Esophagus muscularis mucosa (tissue), 4 donors: ENCODE measurements around the gene LMF1. TPM values are rescaled to one million over a fixed set of nuclear protein-coding genes. Genes with fewer than 3 reads are reported as not detected.

Experiments
- DNase-seq: peaks from one replicate; pipeline ENCODE4 v3.0.0-alpha.2; 2017; ENCODE audit errors: extremely low spot score
- H3K27ac ChIP-seq, 4 donors: fragments of 200-600 bp; sonication (generic); replicated peaks in 1 of 4; 1 replicate in 3 of 4; 2 replicates in 1 of 4; pipeline ENCODE4 v1.5.1; 2016 to 2019; ENCODE audit warnings: mild to moderate bottlenecking in 1 of 4
- H3K27me3 ChIP-seq, 4 donors: fragments of 200-600 bp; sonication (generic); one replicate each; pipeline versions ENCODE4 v1.5.1 to v1.6.0; 2016 to 2019
- H3K36me3 ChIP-seq, 4 donors: fragments of 200-600 bp; sonication (generic); one replicate each; pipeline ENCODE4 v1.5.1; 2016 to 2019
- H3K4me1 ChIP-seq, 4 donors: fragments of 200-600 bp; sonication (generic); one replicate each; pipeline ENCODE4 v1.5.1; 2016 to 2019
- H3K4me3 ChIP-seq, 4 donors: fragments of 200-600 bp; sonication (generic); 1 replicate in 2 of 4; 2 replicates in 2 of 4; pipeline ENCODE4 v1.5.1; 2016 to 2019; ENCODE audit warnings: mild to moderate bottlenecking in 4 of 4, moderate library complexity in 1 of 4
- H3K9me3 ChIP-seq, 4 donors: fragments of 200-600 bp; sonication (generic); 1 replicate in 3 of 4; 2 replicates in 1 of 4; pipeline ENCODE4 v1.5.1; 2016 to 2019
- CTCF ChIP-seq, 3 experiments: fragments of 200-600 bp in 2 of 3; fragments of 450-650 bp in 1 of 3; sonication (generic) in 2 of 3; IDR thresholded peaks; one replicate each; pipeline ENCODE4 v1.5.1; 2017 to 2019; ENCODE audit warnings: antibody characterized with exemption in 3 of 3, mild to moderate bottlenecking in 2 of 3, moderate library complexity in 1 of 3
- EP300 ChIP-seq: sonication (generic); formaldehyde crosslinking; IDR thresholded peaks from one replicate; pipeline ENCODE4 v1.6.1; 2017; ENCODE audit warnings: antibody characterized with exemption
- POLR2A ChIP-seq: fragments of 450-650 bp; IDR thresholded peaks from one replicate; pipeline ENCODE4 v1.6.1; 2017; ENCODE audit warnings: antibody characterized with exemption, moderate library complexity, mild to moderate bottlenecking, low read depth
- POLR2AphosphoS5 ChIP-seq, 2 donors: sonication (generic); formaldehyde crosslinking; IDR thresholded peaks; one replicate each; pipeline ENCODE4 v1.6.1; 2017; ENCODE audit warnings: antibody characterized with exemption in 2 of 2
- WGBS: methylation state at CpG from one replicate; pipeline ENCODE4 v1.1.5; 2018; 5-methylcytosine and 5-hydroxymethylcytosine counted together
- intact Hi-C: fragments of 100-400 bp; cut with DNase I; formaldehyde crosslinking; loops from one replicate; pipeline ENCODE4 v1.15.1; 2023
- total RNA-seq, 4 donors: library from RNA; depleted of rRNA; stranded (reverse); fragments of >200 nt; gene quantifications; one replicate each; pipeline versions ENCODE4 v1.1.0 to v1.2.1, GENCODE V29; 2016

Gene LMF1
- total RNA-seq, 4 donors from 2014 or later, result 14.5 to 32.0 (median 23.8) TPM

DNA sequence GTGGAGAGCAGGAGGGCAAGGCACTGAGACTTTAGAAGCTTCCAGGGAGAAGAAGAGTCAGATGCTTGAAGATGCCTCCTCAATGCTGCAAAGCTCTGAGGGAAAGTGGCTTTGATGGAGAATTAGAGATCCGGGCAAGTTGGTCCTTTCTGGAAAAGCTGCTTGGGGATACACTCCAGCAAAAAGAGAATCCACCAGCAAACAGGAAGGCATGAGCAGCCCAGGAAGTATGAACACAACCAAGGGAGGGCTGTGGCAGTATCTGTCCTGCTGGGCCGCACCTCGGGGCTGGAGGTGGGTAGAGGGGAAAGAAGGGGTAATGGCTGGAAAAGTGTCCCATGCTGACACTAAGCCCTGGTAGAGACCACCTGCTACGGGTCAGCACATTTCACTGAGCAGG, 5.3 kb downstream of the LMF1 start:
- Histone ChIP-seq H3K27ac (no peak overlapping the region), H3K36me3 (peaks cover 10 to 28% (median 23%) of the 10 kb centered on the region in 4 donors), H3K9me3 (no peaks in the 10 kb centered on the region), H3K4me1 (peaks cover 18 to 26% (median 19%) of the 10 kb centered on the region in 4 donors), H3K4me3 (no peak overlapping the region), H3K27me3 (no peaks in the 10 kb centered on the region)
- TF ChIP-seq POLR2AphosphoS5 (IDR thresholded peaks at IDR 0.05), result no peak
- DNase-seq, result no peak
- 95% methylated on average over 4 of the region's 4 CpGs for WGBS
- intact Hi-C loops, result no loop called here

DNA sequence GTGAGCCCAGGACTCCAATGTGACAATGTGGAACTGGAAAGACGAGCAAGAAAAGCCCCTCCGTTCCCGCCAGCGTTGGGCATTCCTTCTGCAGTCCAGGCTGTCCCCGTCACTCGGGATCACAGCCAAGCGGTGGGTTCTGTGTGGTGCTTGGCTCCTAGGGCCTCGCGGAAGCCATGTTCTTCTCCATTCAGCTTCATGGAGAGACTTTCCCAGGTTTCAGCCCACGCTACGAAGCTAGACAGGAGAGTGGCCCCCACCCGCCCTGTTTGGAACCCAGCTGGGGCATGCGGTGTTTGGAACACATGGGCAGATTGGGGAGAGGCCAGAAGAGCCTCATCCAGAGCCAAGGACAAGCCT, 5.8 kb downstream of the LMF1 start:
- DNase-seq, result no peak
- no peak overlapping the region for H3K4me3 ChIP-seq
- H3K27me3 ChIP-seq, result no peaks in the 10 kb centered on the region
- no peak overlapping the region for H3K27ac ChIP-seq
- intact Hi-C loops, result no loop called here
- 95% methylated on average over 13 of the region's 13 CpGs for WGBS
- TF ChIP-seq CTCF (IDR thresholded peaks at IDR 0.05) (no peak), EP300 (no peak), POLR2AphosphoS5 (IDR thresholded peaks at IDR 0.05) (no peak), POLR2A (no peak)
- peaks cover 10 to 28% (median 23%) of the 10 kb centered on the region in 4 donors for H3K36me3 ChIP-seq
- H3K4me1 ChIP-seq, result peaks cover 14 to 22% (median 15%) of the 10 kb centered on the region in 4 donors
- no peaks in the 10 kb centered on the region for H3K9me3 ChIP-seq

DNA sequence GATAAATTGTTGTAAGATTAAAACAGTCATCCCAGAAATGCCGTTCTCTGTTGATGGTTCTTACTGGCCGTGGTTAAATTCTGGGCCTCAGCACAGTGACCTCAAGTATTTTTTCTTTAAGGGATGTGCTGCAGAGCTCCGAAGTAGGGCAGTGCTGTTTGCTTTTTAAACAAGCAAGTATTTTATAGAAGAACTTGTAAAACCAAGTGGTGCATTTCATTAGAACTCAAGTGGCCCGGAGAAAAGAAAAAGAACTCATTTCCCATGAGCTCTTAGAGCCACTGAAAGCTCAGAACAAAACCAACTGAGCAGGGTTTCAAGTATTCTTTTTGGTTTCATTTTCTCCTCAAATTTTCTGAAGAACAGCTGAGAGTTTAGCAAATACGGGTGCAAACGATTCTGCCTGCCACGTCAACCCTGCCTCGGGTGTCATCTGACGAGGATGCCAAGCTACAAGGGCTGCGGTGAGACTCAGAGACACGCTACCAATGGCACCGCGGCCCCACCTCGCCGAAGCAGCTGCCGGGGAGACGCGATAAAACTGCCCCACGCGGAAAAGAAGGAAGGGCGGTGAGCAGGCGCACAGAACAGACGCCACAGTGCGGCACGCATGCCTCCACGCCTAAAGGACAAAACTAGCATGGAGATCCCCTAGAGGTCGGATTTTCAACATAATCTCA, 6.3 kb downstream of the LMF1 start:
- TF ChIP-seq POLR2AphosphoS5 (IDR thresholded peaks at IDR 0.05) (no peak), CTCF (IDR thresholded peaks at IDR 0.05) (no peak), EP300 (no peak), POLR2A (no peak)
- WGBS, result 93% methylated on average over 27 of the region's 27 CpGs
- no peak for DNase-seq
- H3K27me3 ChIP-seq, result no peaks in the 10 kb centered on the region
- intact Hi-C loops, result no loop called here
- no peak overlapping the region for H3K4me3 ChIP-seq
- peaks cover 10 to 28% (median 23%) of the 10 kb centered on the region in 4 donors for H3K36me3 ChIP-seq
- H3K9me3 ChIP-seq, result no peaks in the 10 kb centered on the region
- peaks cover 9 to 16% (median 10%) of the 10 kb centered on the region in 4 donors for H3K4me1 ChIP-seq
- H3K27ac ChIP-seq, result no peak overlapping the region

- no peak overlapping the region for H3K27ac ChIP-seq
Measured at GRCh38 chr16:963913-964312, 6.9 kb downstream of the LMF1 start.

More at GRCh38 chr16:963913-964312, 6.9 kb downstream of the LMF1 start:
- H3K9me3 ChIP-seq, result no peaks in the 10 kb centered on the region
- H3K4me1 ChIP-seq, result peaks cover 3 to 11% (median 4%) of the 10 kb centered on the region in 4 donors
- H3K4me3 ChIP-seq, result peak overlapping the region in 1 of 4 donors; percentile 25
- no peak for TF ChIP-seq CTCF (IDR thresholded peaks at IDR 0.05)
- TF ChIP-seq EP300, result no peak
- TF ChIP-seq POLR2A, result no peak
- TF ChIP-seq POLR2AphosphoS5 (IDR thresholded peaks at IDR 0.05), result no peak
- intact Hi-C loops, result no loop called here
- peaks cover 10 to 28% (median 23%) of the 10 kb centered on the region in 4 donors for H3K36me3 ChIP-seq
- H3K27me3 ChIP-seq, result no peaks in the 10 kb centered on the region
- 79% methylated on average over 17 of the region's 17 CpGs for WGBS
- no peak for DNase-seq
